RWPE2 (cell line): Measurements from ENCODE around the gene PCSK5.
"Not testable (repeated sequence)": the region's sequence is repeated elsewhere in the genome, so short reads cannot be mapped to it uniquely, and the experiment has no call there.

Experiments used
- ATAC-seq: fragments of 200-7000 bp; cut with Tn5 transposase; 3 replicates; pipeline ENCODE4 v1.9.1; 2021; ENCODE audit warnings: low read depth
- DNase-seq: peaks from one replicate; pipeline ENCODE4 v3.0.0-alpha.2; 2020; ENCODE audit warnings: low spot score
- H3K27ac ChIP-seq: fragments of 450-650 bp; 2 replicates; pipeline ENCODE4 v1.5.1; 2017; ENCODE audit warnings: mild to moderate bottlenecking; ENCODE audit not compliant: poor library complexity, severe bottlenecking
- H3K27me3 ChIP-seq: fragments of 250-450 bp; sonication (Bioruptor Pico); 2 replicates; pipeline ENCODE4 v1.5.1; 2021; ENCODE audit warnings: mild to moderate bottlenecking, moderate library complexity; ENCODE audit not compliant: insufficient read depth, poor library complexity, severe bottlenecking
- H3K36me3 ChIP-seq: fragments of 250-450 bp; sonication (Bioruptor Pico); 2 replicates; pipeline ENCODE4 v1.5.1; 2020; ENCODE audit warnings: low read depth, mild to moderate bottlenecking, moderate library complexity
- H3K4me1 ChIP-seq: fragments of 250-450 bp; sonication (Bioruptor Pico); 2 replicates; pipeline ENCODE4 v1.5.1; 2021; ENCODE audit warnings: mild to moderate bottlenecking, moderate library complexity; ENCODE audit not compliant: insufficient read depth, poor library complexity, severe bottlenecking
- H3K4me3 ChIP-seq: fragments of 250-450 bp; sonication (Bioruptor Pico); 2 replicates; pipeline ENCODE4 v1.5.1; 2021; ENCODE audit warnings: mild to moderate bottlenecking, moderate library complexity; ENCODE audit not compliant: severe bottlenecking
- H3K9me3 ChIP-seq: fragments of 250-450 bp; sonication (Bioruptor Pico); 2 replicates; pipeline ENCODE4 v1.5.1; 2021; ENCODE audit warnings: mild to moderate bottlenecking, moderate library complexity; ENCODE audit not compliant: severe bottlenecking
- CTCF ChIP-seq: fragments of 450-650 bp; IDR thresholded peaks from one replicate; pipeline ENCODE4 v1.5.1; 2017; ENCODE audit warnings: mild to moderate bottlenecking, moderate library complexity; ENCODE audit not compliant: poor library complexity, severe bottlenecking

Gene PCSK5

GRCh38 chr9:76045221-76045620, 154.7 kb downstream of the PCSK5 start:
- no peak overlapping the region for H3K4me3 ChIP-seq
- no peaks in the 10 kb centered on the region for H3K4me1 ChIP-seq
- no peaks in the 10 kb centered on the region for H3K27me3 ChIP-seq
- DNase-seq = no peak
- ATAC-seq = no peak
- TF ChIP-seq CTCF = no peak
- H3K9me3 ChIP-seq = no peaks in the 10 kb centered on the region
- no peaks in the 10 kb centered on the region for H3K36me3 ChIP-seq
- no peak overlapping the region for H3K27ac ChIP-seq

- ATAC-seq = no peak
- no peak for DNase-seq
- no peak overlapping the region for H3K4me3 ChIP-seq
- H3K27me3 ChIP-seq = no peaks in the 10 kb centered on the region
- TF ChIP-seq CTCF = no peak
- H3K36me3 ChIP-seq = no peaks in the 10 kb centered on the region
- no peak overlapping the region for H3K27ac ChIP-seq
- H3K9me3 ChIP-seq = no peaks in the 10 kb centered on the region
- H3K4me1 ChIP-seq = no peaks in the 10 kb centered on the region
Measured at GRCh38 chr9:76049341-76049740, 158.9 kb downstream of the PCSK5 start.

GRCh38 chr9:76067696-76068095, 177.2 kb downstream of the PCSK5 start:
- H3K4me3 ChIP-seq = no peak overlapping the region
- ATAC-seq = no peak

GRCh38 chr9:76077537-76077936, 187.1 kb downstream of the PCSK5 start:
- no peaks in the 10 kb centered on the region for H3K27me3 ChIP-seq
- DNase-seq (no peak), ATAC-seq (no peak)

More at GRCh38 chr9:76067696-76068095, 177.2 kb downstream of the PCSK5 start:
- no peaks in the 10 kb centered on the region for H3K36me3 ChIP-seq
- no peaks in the 10 kb centered on the region for H3K9me3 ChIP-seq
- H3K27me3 ChIP-seq = no peaks in the 10 kb centered on the region
- TF ChIP-seq CTCF = no peak
- no peak overlapping the region for H3K27ac ChIP-seq
- DNase-seq = no peak
- no peaks in the 10 kb centered on the region for H3K4me1 ChIP-seq

GRCh38 chr9:76081281-76081680, 190.8 kb downstream of the PCSK5 start:
- not testable (repeated sequence) for ATAC-seq, H3K4me1 ChIP-seq, H3K4me3 ChIP-seq, DNase-seq, H3K36me3 ChIP-seq, H3K9me3 ChIP-seq, H3K27ac ChIP-seq, H3K27me3 ChIP-seq

More at GRCh38 chr9:76077537-76077936, 187.1 kb downstream of the PCSK5 start:
- Histone ChIP-seq H3K9me3 (no peaks in the 10 kb centered on the region), H3K36me3 (no peaks in the 10 kb centered on the region), H3K4me3 (no peak overlapping the region), H3K4me1 (no peaks in the 10 kb centered on the region), H3K27ac (no peak overlapping the region)
- TF ChIP-seq CTCF = no peak
